Measurements from ENCODE around the gene TMEM62.

- TF ChIP-seq, protein P1, sequence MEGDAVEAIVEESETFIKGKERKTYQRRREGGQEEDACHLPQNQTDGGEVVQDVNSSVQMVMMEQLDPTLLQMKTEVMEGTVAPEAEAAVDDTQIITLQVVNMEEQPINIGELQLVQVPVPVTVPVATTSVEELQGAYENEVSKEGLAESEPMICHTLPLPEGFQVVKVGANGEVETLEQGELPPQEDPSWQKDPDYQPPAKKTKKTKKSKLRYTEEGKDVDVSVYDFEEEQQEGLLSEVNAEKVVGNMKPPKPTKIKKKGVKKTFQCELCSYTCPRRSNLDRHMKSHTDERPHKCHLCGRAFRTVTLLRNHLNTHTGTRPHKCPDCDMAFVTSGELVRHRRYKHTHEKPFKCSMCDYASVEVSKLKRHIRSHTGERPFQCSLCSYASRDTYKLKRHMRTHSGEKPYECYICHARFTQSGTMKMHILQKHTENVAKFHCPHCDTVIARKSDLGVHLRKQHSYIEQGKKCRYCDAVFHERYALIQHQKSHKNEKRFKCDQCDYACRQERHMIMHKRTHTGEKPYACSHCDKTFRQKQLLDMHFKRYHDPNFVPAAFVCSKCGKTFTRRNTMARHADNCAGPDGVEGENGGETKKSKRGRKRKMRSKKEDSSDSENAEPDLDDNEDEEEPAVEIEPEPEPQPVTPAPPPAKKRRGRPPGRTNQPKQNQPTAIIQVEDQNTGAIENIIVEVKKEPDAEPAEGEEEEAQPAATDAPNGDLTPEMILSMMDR (IDR thresholded peaks at IDR 0.05): no peak
- TF ChIP-seq POLR2A (IDR thresholded peaks at IDR 0.05): no peak
Observed at GRCh38 chr15:43194795-43195194, 61.4 kb downstream of the TMEM62 start.
